IPS-18c (cell line): ENCODE measurements around the gene BDNF.
"Not testable (repeated sequence)": the region's sequence is repeated elsewhere in the genome, so short reads cannot be mapped to it uniquely, and the experiment has no call there.

Experiments used
- H3K4me3 ChIP-seq: 2 replicates; pipeline ENCODE4 v1.7.0; 2013; ENCODE audit warnings: low read depth, mild to moderate bottlenecking, low read length, moderate library complexity; ENCODE audit not compliant: insufficient read depth
- H3K9me3 ChIP-seq: one replicate; pipeline ENCODE4 v1.6.1; 2013; ENCODE audit warnings: mild to moderate bottlenecking, low read length, moderate library complexity; ENCODE audit not compliant: control insufficient read depth, insufficient read depth

The BDNF gene

DNA sequence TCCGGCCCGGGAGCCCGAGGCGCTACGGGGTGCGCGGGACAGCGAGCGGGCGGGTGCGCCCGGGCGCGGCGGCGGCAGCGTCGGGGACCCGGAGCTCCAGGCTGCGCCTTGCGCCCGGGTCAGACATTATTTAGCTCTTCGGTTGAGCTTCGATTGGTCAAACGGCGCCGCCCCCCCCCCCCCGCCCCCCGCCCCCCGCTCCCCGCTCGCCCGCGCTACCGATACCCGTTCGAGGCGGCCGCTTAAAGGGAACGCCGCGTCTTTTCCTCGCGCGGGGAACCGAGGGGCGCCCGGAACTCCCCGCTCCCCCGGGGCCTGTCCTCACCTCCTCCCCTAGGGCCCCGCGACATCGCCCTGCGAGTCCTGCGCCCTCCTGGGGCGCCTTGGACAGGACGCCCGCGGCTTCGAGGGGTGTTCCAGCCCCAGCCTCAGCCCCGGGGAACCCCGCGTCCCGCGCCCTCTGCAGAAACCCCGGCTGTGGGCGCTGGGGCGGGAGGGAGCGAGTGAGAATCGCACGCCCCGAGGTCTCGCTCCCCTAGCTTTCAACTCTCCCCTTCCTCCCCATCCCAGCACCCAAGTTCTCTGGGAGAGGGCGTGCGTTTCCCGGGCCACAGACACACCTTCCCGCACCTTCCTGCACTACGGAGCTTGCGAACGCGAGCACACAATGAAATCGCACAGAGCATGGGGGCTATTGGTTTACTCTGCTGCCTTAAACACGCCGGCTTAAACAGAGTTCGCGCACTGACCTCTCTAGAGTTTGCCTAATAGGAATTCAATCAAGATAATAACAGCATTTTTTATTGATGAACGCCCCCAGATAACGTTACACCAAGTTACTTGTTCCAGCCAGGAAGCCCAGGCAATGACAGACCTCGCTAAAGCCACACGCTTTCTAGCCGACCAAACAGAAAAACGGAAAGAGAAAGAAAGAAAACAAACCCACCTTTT is at the start of gene BDNF:
BDNF (minus strand) TSS at position 105 of the 951 bp plus-strand sequence. CDS start 41,891 bp downstream, outside the sequence.
- peak within 1 kb of the TSS; percentile 64 for H3K4me3 ChIP-seq

DNA sequence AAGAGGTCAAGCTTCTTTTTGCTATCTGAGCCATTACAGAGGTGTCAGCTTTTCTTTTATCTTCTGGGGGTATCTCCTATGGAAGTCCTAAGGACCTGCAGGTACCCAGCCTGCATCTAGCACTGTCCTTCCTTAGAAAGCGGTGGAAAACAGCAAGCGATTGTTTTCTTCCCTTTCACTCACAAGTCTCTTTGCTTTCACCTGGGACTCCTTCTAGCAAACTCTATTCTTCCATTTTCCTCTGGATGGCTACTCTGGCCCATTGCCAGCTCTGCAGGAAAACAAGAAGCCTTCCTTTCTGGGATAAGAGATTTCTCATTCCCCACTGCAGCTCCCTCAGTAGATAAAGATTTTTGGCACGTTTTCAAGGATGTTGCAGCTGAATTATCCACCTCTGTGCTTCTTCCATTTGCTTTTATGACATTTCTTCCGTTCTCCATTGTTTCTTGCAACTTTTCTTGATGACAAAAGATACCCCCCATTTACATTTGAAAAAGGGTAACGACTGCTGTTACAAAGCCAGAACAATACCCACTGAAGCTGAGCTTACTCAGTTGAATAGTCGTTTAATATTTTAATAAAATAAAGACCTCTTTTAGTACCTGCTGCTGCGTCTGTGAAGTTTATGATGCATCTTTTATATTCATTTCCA is 40.2 kb upstream of the BDNF start:
- H3K9me3 ChIP-seq, result no peaks in the 10 kb centered on the region
- peak overlapping the region; percentile 6; the same call in 1 of the 2 replicates for H3K4me3 ChIP-seq

More for the DNA sequence above, at the start of gene BDNF:
- no peaks in the 10 kb centered on the region for H3K9me3 ChIP-seq

DNA sequence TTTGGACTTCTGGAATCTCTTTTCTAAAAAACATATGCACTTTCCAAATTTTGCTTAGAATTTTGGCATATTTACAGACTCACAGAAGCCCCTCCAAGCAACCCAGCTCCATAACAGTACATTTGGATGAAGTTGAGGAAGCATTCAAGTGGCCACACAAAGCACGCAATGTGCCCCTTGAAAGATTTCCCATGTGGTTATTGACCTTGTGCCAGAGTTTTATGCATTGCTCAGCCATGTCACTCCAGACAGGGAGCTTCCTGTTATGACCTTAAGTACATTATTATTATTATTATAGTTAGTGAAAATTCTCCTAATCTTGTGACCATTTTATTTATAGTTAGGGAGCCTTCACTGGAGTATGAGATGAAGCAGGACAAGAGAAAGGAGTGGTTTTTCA is 35.0 kb upstream of the BDNF start:
- no peaks in the 10 kb centered on the region for H3K9me3 ChIP-seq
- H3K4me3 ChIP-seq, result no peak overlapping the region

DNA sequence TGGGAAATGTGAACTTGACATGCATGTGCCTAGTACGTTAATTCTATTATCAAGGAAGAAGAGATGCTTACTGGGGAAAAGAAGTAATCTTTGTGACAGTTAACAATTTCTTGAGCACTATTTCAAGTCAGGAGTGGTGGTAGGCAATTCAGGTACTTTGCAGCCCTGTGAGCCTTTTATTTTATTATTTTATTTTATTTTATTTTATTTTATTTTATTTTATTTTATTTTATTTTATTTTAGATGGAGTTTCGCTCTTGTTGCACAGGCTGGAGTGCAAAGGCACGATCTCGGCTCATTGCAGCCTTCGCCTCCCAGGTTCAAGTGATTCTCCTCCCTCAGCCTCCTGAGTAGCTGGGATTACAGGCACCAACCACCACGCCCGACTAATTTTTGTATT is 31.5 kb upstream of the BDNF start:
- H3K4me3 ChIP-seq, H3K9me3 ChIP-seq: not testable (repeated sequence)

DNA sequence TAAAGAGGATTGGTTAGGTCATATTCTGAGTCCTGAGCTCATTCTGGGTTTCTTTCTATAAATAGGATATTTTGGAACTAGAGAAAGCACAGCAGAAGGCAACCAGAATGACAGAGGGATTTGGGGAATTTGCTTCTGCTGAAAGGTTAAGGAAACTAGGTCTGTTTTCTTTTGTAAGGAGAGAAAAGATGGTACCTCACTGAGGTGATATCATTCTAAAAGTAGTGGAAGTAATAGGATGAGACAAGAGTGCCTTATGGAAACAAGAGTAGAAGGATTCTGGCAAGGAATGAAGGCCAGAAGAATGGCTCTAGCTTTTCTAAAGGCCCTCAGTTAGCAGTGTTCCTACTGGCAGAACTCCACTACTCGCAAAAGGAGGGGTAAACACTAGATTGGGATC is 26.7 kb upstream of the BDNF start:
- Histone ChIP-seq H3K4me3 (no peak overlapping the region), H3K9me3 (no peaks in the 10 kb centered on the region)

DNA sequence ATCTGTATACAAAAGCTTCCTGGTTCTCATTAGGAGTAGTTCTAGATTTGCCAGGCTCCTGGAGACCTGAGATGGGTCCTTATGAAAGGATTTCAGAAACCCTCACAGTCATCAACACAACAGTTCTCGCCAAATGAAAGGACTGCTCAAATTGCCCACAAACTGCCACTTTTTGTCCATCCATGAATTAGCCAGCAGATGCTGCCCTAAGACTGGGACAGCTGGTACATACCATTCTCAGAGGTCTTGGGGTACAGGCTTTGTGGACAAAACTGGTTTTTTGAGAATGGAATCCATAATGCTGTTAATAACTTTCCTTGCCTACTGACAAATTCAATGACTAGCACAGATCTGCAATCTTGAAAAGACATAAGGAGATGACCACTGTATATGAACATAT is 23.4 kb upstream of the BDNF start:
- Histone ChIP-seq H3K9me3 (no peaks in the 10 kb centered on the region), H3K4me3 (no peak overlapping the region)

DNA sequence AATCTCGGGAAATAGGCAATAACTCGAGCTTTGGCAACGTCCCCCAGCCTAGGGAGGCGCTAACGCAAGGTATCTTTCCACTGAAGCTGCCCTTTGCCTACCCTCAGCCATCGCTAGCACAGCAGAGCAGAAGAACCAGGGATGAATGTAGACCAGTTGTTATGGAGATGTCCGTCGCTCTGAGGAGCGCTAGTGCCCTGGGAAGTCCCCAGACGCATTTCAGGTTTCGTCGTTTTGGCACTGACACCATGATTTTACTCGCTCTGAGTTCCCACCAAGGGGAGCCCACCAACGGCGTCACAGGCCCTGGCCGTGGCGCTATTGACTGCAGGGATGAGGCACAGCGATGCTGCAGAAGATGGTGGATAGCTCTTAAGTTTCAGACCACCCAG is 22.7 kb upstream of the BDNF start:
- peak overlapping the region; percentile 71 for H3K4me3 ChIP-seq
- no peaks in the 10 kb centered on the region for H3K9me3 ChIP-seq

DNA sequence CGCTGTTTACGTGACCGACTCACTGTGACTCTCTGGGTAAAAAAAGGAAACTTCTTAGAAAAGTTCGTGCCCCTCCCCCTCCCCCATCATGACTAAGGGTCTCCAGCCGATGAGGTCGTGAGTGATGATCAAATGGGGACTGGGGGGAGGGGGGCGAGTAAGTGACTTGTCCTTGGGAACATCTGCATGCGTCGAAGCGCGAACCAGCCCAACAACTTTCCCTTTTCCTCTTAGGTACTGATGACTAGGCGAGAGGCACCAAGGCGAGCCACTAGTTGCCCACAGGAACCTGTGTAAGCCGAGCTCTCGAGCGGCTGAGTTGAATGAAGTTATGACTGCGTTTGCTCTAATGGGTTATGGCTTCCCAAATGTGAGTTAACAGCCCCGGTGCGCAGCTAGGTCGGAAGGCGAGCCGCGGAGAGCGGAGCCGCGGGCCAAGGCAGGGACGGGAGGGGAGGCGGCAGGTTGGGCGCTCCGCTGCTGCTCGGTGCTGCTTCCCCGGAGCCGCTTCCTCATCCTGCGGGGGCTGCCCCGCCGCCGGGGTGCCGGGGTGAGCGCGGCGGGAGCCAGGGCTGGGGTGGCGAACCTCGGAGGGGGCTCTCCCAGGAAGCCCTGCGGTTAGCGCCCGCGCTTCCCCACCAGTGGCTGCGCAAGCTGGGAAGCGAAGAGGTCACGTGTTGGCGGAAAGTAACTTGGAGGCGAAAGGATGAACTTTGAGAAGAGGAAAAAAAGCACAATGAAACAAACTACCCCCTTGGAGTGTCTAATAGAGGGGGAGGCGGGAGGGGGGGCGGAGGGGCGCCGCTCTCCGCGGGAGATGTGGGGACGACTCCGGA is 22.1 kb upstream of the BDNF start:
- H3K4me3 ChIP-seq, result peak overlapping the region; percentile 71
- no peaks in the 10 kb centered on the region for H3K9me3 ChIP-seq

DNA sequence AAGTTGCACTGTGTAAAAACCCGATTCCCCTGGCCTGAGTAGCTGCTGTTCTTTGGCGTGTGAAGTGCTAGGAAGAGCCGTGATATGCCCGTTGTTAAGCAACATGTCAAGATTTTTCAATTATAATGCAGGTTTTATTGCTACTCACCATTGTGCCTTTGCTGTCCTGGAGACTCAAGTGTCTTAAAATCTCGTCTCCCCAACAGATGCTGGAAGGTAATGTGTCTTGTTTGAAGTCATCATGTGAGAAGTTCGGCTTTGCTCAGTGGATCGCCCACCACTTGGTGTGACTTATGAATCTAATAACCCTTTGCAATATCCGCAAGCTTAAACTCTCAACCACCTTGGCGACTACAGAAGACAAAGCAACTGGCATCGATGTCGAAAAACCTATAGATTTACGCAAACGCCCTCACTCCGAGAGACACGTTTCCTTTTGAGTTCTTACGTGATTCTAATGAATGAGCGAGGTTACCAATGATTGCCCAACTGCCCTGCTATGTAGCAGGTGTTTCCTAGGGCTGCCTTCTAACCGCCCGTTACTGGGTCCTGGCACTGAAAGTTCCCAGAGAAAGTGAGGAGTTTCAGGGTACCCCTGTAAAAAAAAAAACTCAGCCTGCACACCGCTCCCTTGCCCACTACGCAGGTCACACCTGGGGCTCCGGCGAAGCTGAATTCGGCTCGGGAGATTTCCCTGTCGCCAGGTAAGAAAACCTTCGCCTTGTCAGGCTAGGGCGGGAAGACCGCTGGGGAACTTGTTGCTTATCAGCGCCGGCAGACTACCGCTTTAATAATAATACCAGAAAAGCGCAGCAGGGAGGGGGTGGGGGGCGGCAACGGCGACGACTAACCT is 21.2 kb upstream of the BDNF start:
- H3K9me3 ChIP-seq, result no peaks in the 10 kb centered on the region
- peak overlapping the region; percentile 71 for H3K4me3 ChIP-seq

DNA sequence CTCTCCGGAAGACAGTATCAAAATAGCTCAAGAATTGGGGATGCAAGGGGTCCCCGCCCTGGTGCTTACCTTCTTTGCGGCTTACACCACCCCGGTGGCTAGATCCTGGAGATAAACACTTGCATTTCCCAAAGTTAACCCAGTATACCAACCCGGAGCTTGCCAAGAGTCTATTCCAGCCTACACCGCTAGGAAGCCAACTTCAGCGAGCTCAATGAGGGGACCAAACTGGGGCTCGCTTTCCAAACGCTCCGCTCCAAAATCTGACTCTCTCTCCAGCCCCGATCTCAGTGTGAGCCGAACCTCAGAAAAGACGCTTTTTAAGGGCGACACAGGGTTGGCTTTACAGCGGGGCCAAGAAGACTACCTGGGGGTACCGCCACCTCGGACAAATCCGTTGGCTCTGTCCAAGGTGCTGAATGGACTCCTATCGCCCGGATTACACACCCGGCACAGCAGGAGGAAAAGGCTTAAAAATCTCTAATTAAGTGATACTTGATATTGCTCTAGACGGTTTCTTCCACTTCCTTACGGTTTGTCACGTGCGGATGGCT is 20.1 kb upstream of the BDNF start:
- Histone ChIP-seq H3K4me3 (peak overlapping the region; percentile 53), H3K9me3 (no peaks in the 10 kb centered on the region)

DNA sequence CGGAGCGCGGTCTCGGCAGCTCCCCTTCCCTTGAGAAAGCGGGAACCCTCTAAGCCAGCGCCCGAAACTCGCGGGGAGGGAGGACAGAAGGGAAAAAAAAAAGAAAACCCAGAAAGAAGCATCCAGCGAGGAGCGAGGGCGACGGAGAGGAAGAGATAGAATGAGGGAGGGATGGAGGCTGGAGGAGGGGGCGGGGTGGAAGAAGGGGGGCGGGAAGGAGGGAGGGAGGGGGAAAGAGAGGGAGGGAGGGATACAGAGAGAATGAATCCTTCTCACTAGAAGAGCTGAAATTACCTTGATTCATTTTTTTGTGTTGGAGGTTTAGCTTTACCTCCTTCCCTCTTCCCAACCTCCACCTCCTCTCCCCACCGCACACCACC is 19.3 kb upstream of the BDNF start:
- Histone ChIP-seq H3K4me3 (peak overlapping the region; percentile 86), H3K9me3 (no peaks in the 10 kb centered on the region)

DNA sequence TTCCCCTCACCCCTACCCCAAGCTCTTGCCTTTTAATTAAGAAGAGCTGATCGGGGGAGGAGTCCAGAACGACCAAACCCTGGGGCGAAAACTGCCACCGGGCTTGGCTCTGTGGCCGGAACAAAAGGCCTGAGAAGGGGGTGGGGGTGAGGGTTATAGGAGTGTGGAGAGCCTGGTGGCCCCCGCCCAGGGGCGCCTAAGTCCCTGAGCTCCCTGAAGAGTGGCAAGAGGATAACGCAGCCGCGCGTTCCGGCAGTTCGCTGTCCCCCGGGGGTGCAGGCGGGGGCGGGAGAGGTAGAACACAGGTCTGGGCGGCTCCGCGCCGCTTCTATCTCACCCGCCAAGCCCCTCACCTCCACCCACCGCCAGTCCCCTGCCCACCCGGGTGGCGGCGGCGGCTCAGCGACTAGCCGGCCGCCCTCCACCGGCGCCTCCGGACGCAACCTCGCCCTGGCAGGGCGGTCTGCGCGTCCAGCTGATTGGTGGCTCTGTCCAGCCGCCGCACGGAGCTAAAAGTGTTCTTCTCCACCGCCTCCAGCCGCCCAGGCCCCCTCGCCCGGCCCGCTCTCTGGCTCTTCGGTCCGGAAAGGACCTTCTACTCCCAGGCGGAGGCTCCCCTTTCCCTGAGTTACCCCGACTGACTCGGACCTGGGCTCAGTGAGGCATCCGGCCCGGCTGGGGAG is 18.7 kb upstream of the BDNF start:
- Histone ChIP-seq H3K9me3 (no peaks in the 10 kb centered on the region), H3K4me3 (peak overlapping the region; percentile 86)

DNA sequence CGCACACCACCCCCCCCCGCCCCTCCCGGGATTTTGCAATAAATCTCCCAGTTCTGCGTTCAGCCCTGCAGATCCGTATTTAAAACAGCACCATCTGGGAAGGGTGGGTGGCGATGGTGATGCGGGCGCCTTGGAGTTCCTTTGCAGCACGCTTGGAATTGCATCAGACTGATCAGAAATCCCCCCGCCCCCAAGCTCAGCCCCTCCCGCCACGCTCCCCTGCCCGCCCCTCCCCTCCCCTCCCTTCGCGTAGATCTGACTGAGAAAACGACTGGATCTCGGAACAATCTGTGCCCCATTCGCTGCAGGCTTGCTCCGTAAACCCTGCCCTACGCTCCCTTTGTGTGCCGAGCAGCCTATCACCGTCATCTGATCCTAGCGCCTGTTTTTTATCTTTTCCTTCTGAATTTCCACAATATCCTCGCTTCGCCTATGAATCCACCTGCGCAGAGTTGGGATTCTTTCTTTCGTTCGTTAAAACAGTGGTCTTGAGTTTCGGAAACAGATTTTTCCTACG is 18.1 kb upstream of the BDNF start:
- Histone ChIP-seq H3K9me3 (no peaks in the 10 kb centered on the region), H3K4me3 (peak overlapping the region; percentile 86)

DNA sequence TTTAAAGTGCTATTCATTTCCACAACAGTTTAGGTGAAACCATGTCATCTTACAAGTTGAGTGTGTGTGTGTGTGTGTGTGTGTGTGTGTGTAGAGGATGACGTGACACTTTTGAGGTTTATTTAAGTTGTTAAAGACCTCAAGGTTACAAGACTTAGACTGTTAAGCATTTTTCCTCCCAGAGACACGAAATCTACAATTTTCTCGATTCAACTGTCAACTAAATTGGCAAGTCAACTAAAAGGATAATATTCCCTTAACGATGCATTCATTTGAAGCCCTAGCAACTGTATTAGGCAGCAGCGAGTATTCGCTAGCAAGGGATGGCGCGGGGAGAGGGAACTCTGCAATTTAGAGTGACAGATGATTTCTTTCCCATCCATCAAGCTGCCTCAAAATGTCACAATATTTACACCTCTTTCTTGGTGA is 17.6 kb upstream of the BDNF start:
- H3K9me3 ChIP-seq, result no peaks in the 10 kb centered on the region

DNA sequence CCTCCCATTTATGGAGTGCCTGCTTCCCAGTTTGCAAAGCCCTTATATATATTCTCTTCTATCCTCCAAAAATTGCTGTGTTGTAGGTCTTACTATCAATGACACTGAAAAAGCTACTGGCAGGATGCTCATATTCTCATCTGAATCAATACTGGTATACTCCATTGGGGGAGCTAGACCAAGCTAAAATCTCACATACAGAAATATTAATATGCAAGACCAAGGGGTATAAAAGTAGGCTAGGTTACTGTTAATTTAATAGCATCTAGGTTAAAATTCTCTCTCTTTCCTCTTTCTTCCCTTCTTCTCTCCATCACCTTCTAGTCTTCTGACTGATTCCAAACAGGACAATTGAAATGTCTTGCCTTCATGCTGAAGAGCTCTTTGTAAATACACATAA is 17.1 kb upstream of the BDNF start:
- Histone ChIP-seq H3K4me3 (no peak overlapping the region; the same call in 1 of the 2 replicates), H3K9me3 (no peaks in the 10 kb centered on the region)

More for the DNA sequence above, 17.6 kb upstream of the BDNF start:
- H3K4me3 ChIP-seq, result peak overlapping the region; percentile 17

DNA sequence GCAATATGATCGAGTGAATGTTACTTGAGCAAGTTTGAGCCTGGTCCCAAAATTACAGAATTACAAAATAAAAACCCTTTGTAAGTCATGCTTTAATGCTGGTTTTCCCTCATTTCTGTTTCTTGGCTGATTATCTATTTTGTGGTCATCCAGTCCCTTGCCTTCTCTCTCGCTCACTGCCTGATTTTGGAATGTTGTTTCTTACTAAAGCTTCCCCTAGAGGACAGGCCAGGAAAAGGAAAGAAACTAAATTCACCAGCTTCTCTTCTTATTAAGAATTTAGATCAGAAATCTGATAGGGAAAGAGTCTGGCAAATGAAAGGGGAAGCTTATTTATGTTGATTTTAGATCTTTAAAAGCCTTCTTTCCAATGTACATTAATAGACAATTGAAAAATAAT is 16.6 kb upstream of the BDNF start:
- Histone ChIP-seq H3K9me3 (no peaks in the 10 kb centered on the region), H3K4me3 (no peak overlapping the region)
